Mononuclear cell (primary cell): ENCODE results near the gene COPG2. TPM values are rescaled to one million over a fixed set of nuclear protein-coding genes. Genes with fewer than 3 reads are reported as not detected.
"Not testable (repeated sequence)": the region's sequence is repeated elsewhere in the genome, so short reads cannot be mapped to it uniquely, and the experiment has no call there.

Source experiments
- H3K27me3 ChIP-seq: 2 replicates; pipeline ENCODE4 v1.6.0; 2011; ENCODE audit warnings: low read length, control low read depth; ENCODE audit not compliant: insufficient read depth
- H3K4me1 ChIP-seq: 2 replicates; pipeline ENCODE4 v1.5.1; 2011; ENCODE audit warnings: mild to moderate bottlenecking, low read length, control low read depth; ENCODE audit not compliant: insufficient read depth
- H3K4me3 ChIP-seq: 2 replicates; pipeline ENCODE4 v1.5.1; 2011; ENCODE audit warnings: mild to moderate bottlenecking, low read length, moderate library complexity
- H3K9me3 ChIP-seq: 2 replicates; pipeline ENCODE4 v1.5.1; 2011; ENCODE audit warnings: low read depth, mild to moderate bottlenecking, control low read depth, low read length
- total RNA-seq: library from RNA; depleted of rRNA; stranded (reverse); fragments of >200 nt; gene quantifications from one replicate; pipeline ENCODE4 v1.2.3, GENCODE V29; 2012

COPG2 gene
- total RNA-seq, 1 donor: 9.0 TPM

DNA sequence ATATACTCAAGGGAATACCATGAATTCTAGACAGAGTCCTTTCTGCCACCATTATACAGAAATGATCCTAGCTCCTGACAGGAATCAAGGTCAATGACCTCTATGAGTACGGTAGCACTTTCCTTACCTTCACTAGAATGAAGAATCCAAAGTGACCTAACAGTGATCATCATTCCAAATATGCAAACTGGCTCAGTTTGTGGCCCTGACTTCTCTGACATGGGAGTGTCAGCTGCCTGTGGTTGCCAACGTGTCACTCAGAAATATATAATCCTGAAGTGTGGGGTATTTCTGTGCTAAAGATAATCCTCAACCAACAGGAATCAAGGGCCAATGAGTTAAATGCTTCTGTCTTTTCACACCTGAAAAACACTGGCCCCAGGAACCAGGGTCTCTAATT lies 45.7 kb downstream of the COPG2 start:
- no peaks in the 10 kb centered on the region for H3K4me1 ChIP-seq
- no peak overlapping the region for H3K4me3 ChIP-seq
- H3K9me3 ChIP-seq: no peaks in the 10 kb centered on the region
- H3K27me3 ChIP-seq: no peaks in the 10 kb centered on the region

DNA sequence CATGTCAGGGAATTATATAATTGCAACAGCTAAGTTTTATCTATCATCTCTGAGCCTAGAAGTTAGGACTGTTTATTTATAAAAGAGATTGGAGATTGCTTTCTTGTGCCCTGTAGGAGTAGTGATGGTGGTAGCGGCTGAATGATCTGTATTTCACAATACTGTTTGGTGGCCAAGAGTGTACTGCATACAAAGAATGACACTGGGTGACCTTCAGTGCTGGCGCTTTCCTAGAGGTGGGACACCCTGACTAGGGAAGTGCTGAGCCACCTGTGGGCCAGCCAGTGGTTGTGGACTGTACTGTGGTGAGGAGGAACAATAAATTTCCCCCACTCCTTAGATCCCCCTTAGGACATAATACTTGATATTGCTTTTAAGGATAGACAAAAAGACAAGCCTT lies 53.0 kb downstream of the COPG2 start:
- Histone ChIP-seq H3K9me3 (no peaks in the 10 kb centered on the region), H3K4me1 (no peaks in the 10 kb centered on the region), H3K4me3 (no peak overlapping the region), H3K27me3 (no peaks in the 10 kb centered on the region)

DNA sequence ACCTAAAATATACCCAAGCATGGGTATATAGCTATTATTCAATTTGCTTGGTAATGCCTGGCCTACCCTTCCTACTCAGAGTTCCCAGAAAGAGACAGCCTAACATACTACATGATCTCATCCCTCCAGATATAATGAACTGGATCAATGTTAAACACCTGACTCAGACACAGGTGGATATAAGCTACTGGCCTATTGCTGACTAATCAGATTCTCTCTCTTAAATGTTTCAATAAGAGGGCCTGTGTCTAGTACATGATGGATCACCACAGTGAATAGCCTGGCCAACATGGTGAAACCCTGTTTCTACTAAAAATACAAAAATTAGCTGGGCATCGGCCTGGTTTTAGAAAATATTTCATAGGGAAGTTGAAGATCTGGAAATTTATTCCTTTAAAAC lies 54.1 kb downstream of the COPG2 start:
- H3K9me3 ChIP-seq: no peaks in the 10 kb centered on the region
- no peaks in the 10 kb centered on the region for H3K27me3 ChIP-seq
- H3K4me1 ChIP-seq: no peaks in the 10 kb centered on the region
- no peak overlapping the region for H3K4me3 ChIP-seq

DNA sequence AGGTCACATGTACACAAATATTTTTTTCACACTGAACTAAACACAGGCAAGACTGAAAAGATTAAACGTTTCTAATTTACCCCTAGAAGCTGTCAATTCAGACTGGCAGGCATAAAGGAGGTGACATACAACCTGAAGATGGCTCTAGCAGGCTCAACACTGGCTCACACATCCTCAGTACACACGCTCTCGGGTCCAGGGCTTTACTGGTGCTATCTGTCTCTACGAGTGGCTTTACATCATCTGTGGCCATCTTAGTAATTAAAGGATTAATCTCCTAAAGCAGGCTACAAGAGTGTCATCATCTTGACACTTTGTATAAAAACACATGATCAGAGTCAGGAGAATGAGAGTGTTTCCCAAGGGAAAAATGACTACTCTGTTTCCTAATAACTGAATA lies 57.3 kb downstream of the COPG2 start:
- Histone ChIP-seq H3K4me3 (no peak overlapping the region), H3K9me3 (no peaks in the 10 kb centered on the region), H3K4me1 (no peaks in the 10 kb centered on the region), H3K27me3 (no peaks in the 10 kb centered on the region)

DNA sequence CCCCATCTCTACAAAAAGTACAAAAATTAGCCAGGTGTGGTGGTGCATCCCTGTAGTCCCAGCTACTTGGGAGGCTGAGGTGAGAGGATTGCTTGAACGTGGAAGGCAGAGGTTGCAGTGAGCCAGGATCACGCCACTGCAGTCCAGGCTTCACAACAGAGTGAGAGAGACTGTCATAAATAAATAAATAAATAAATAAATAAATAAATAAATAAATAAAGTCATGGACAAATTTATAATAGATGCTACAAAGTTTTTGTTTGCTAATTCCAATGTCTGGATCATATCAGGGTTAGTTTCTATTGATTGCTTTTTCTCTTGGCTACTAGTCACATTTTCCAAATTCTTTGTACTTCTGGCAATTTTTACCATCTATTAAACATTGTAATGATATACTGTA lies 61.5 kb downstream of the COPG2 start:
- not testable (repeated sequence) for H3K4me1 ChIP-seq, H3K27me3 ChIP-seq, H3K4me3 ChIP-seq, H3K9me3 ChIP-seq

DNA sequence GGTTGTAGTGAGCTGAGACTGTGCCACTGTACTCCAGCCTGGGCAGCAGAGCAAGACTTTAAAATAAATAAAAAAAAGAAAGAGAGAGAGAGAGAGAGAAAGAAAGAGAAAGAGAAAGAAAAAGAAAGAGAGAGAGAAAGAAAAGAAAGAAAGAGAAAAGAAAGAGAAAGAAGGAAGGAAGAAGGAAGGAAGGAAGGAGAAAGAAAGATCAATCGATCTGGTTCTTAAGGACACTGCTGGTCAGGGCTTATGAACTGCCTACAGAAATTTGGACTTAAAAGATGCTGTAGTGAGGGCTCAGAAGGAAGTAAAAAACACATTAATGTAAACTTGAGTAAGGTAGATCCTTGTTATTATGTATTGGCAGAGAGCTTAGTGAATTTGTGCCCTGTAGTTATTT lies 62.4 kb downstream of the COPG2 start:
- no peaks in the 10 kb centered on the region for H3K27me3 ChIP-seq
- H3K4me3 ChIP-seq: no peak overlapping the region
- no peaks in the 10 kb centered on the region for H3K9me3 ChIP-seq
- no peaks in the 10 kb centered on the region for H3K4me1 ChIP-seq

DNA sequence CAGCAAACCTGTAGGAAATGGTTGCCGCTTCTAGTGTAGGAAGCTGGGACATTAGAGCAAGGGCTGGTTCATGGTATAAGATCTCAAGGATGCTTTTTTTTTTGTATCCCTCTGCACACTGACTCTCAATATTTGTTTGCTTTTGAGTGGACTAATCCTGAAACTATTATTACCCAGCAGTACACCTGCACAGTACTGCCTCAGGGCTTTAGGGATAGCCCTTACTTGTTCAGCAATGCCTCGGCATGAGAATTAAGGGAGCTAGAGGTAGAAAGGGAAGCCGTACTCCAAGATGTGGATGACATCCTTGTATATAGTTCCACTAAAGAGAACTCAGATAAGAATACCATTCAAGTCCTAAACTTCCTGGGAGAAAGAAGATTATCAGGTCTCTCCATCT lies 70.5 kb downstream of the COPG2 start:
- H3K4me1 ChIP-seq: no peaks in the 10 kb centered on the region
- H3K27me3 ChIP-seq: no peaks in the 10 kb centered on the region
- no peaks in the 10 kb centered on the region for H3K9me3 ChIP-seq
- H3K4me3 ChIP-seq: no peak overlapping the region

DNA sequence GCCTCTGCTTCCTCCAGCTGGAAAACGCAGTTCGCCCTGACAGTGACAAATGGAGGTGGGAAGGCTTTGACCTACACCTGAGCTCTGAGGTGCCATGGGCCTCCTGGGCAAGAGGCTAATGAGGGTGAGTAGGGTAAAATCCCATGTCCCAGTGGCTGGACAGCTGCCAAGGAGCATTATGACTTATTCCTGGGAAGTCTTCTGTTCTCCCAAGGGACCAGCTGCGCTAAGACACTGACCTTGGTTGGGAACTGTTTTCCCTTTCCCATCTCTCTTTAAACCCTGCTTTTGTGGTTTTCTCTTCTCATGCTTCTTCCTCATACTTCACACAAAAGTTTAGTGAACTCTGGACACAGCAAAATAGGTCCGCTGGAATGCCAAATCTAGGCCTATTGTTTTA lies 72.6 kb downstream of the COPG2 start:
- Histone ChIP-seq H3K4me3 (no peak overlapping the region), H3K4me1 (no peaks in the 10 kb centered on the region), H3K9me3 (no peaks in the 10 kb centered on the region), H3K27me3 (no peaks in the 10 kb centered on the region)

DNA sequence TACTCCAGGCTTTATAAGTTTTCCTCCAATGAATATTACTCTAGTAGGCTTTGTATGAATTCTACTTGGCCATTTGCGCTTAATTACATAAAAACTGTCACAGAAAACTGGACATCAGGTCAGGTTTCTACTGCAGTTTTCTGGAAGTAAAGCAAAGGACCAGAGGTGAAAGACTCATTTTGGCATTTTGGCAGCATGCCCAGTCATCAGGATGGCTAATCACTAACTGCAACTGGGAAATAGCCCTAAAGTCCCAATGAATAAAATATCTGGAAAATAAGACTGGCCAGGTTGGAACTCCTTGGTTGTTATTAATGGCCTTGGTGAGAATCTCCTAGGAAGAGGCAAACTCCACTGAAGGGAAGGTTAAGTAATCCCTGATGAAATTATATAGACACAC lies 75.5 kb downstream of the COPG2 start:
- no peak overlapping the region for H3K4me3 ChIP-seq
- no peaks in the 10 kb centered on the region for H3K4me1 ChIP-seq
- no peaks in the 10 kb centered on the region for H3K27me3 ChIP-seq
- no peaks in the 10 kb centered on the region for H3K9me3 ChIP-seq

DNA sequence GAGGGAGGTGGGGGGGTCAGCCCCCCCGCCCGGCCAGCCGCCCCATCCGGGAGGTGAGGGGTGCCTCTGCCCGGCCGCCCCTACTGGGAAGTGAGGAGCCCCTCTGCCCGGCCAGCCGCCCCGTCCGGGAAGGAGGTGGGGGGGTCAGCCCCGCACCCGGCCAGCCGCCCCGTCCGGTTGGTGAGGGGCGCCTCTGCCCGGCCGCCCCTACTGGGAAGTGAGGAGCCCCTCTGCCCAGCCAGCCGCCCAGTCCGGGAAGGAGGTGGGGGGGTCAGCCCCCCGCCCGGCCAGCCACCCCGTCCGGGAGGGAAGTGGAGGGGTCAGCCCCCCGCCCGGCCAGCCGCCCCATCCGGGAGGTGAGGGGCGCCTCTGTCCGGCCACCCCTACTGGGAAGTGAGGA lies 77.1 kb downstream of the COPG2 start:
- H3K4me3 ChIP-seq, H3K27me3 ChIP-seq, H3K4me1 ChIP-seq, H3K9me3 ChIP-seq: not testable (repeated sequence)

DNA sequence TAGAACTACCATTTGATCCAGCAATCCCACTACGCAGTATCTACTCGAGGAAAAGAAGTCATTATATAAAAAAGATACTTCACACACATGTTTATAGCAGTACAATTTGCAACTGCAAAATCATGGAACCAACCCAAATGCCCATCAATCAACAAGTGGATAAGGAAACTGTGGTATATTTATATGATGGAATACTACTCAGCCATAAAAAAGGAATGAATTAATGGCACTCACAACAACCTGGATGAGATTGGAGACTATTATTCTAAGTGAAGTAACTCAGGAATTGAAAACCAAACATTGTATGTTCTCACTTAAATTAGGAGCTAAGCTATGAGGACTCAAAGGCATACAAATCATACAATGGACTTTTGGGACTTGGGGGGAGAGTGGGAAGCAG lies 82.6 kb downstream of the COPG2 start:
- not testable (repeated sequence) for H3K27me3 ChIP-seq, H3K9me3 ChIP-seq, H3K4me1 ChIP-seq, H3K4me3 ChIP-seq

DNA sequence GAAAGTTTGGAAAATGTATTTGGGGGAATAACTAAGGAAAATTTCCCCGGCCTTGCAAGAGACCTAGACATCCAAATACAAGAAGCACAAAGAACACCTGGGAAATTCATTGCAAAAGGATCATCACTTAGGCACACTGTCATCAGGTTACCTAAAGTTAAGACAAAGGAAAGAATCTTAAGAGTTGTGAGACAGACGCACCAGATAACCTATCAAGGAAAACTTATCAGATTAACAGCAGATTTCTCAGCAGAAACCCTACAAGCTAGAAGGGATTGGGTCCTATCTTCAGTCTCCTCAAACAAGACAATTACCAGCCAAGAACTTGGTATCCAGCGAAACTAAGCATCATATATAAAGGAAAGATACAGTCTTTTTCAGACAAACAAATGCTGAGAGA lies 93.4 kb downstream of the COPG2 start:
- H3K4me1 ChIP-seq, H3K9me3 ChIP-seq, H3K27me3 ChIP-seq, H3K4me3 ChIP-seq: not testable (repeated sequence)

DNA sequence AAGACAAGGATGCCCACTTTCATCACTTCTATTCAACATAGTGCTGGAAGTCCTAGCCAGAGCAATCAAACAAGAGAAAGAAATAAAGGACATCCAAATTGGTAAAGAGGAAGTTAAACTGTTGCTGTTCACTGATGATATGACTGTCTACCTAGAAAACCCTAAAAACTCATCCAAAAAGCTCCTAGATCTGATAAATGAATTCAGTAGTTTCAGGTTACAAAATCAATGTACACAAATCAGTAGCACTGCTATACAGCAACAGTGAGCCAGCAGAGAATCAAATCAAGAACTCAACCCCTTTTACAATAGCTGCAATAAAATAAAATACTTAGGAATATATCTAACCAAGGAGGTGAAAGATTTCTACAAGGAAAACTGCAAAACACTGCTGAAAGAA lies 98.4 kb downstream of the COPG2 start:
- not testable (repeated sequence) for H3K27me3 ChIP-seq, H3K4me1 ChIP-seq, H3K9me3 ChIP-seq, H3K4me3 ChIP-seq

DNA sequence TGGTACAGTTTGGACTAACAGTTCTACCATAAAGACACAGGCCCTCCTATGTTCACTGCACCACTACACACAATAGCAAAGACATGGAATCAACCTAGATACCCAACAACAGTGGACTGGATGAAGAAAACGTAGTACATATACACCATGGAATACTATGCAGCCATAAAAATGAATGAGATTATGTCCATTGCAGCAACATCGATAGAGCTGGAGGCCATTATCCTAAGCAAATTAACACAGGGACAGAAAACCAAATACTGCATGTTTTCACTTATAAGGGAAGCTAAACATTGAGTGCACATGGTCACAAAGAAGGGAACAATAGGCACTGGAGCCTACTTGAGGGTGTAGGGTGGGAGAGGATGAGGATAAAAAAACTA lies 101.7 kb downstream of the COPG2 start:
- no peaks in the 10 kb centered on the region for H3K4me1 ChIP-seq
- H3K9me3 ChIP-seq: no peaks in the 10 kb centered on the region
- no peak overlapping the region for H3K4me3 ChIP-seq
- H3K27me3 ChIP-seq: no peaks in the 10 kb centered on the region

DNA sequence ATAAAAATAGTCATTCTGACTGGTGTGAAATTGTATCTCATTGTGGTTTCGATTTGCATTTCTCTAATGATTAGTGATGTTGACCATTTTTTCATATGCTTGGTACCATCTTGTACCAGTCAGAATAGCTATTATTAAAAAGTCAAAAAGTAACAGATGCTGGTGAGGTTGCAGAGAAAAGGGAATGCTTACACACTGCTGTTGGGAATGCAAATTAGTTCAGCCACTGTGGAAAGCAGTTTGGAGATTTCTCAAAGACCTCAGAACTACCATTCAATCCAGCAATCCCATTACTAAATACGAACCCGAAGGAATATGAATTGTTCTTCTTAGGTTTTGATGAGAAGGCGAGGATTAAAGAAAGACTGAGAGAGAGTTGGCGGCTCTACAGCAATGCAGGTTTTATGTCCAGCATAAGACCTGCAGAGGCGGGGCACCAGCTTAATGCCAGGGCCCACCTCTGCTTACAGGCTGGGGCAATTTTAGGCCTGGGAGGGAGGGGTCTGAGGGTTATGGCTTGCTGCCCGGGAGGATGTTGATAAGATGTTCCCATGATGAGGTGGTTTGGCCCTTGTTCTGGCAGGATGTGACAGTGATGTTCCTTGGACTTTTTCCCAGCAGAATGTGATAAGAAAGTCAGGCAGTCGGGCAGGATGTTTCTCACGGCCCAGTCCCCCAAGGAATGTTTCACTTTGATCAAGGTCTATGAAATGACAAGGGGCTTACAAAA lies 102.2 kb downstream of the COPG2 start:
- no peaks in the 10 kb centered on the region for H3K27me3 ChIP-seq
- H3K4me3 ChIP-seq: no peak overlapping the region
- no peaks in the 10 kb centered on the region for H3K4me1 ChIP-seq
- H3K9me3 ChIP-seq: no peaks in the 10 kb centered on the region

DNA sequence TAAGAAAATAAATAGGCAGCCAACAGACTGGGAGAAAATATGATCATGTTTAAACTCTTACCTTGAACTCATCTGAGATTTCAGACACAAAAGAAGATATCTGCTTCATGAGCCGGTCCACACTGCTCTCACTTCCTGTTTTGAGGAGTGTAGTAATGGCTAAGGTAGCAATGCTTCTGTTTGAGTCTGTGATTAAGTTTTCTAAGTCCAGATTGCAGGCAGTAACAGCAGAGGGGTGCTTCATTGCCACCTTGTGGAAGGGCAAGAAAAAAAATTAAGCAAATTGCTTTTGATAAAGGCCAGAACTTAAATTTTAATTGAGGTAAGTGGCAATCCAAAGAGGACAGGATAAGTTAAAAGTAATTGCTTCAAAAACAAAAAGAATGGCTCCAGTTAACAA lies 107.6 kb downstream of the COPG2 start:
- Histone ChIP-seq H3K27me3 (no peaks in the 10 kb centered on the region), H3K4me1 (no peaks in the 10 kb centered on the region), H3K9me3 (no peaks in the 10 kb centered on the region), H3K4me3 (no peak overlapping the region)

DNA sequence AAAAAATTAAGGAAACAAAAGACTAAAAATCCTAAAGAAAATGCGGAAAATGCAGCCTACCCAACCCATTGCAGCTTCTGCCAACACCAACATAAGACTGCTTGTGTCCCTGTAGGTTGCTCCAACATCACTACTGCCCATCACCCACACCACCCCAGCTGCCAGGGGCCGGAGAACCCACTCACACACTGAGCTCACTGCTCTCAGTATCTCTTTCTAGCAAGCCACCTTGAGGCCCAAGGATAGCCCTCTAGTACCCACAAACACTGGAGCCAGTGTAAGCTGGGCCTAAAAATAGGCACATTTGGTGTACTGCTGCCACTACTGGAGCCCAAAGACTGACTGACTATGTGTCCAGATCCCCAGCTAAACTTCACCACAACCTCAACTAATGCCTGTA lies 109.4 kb downstream of the COPG2 start:
- Histone ChIP-seq H3K9me3 (no peaks in the 10 kb centered on the region), H3K4me1 (no peaks in the 10 kb centered on the region), H3K27me3 (no peaks in the 10 kb centered on the region), H3K4me3 (no peak overlapping the region)
